HUES48 (cell line): ENCODE data around the gene WBP4.

Experiments used
- H3K27ac ChIP-seq: one replicate; pipeline ENCODE4 v1.7.0; 2013; ENCODE audit warnings: low read depth, low read length, inconsistent platforms
- H3K27me3 ChIP-seq: 2 replicates; pipeline ENCODE4 v1.6.1; 2013; ENCODE audit warnings: mild to moderate bottlenecking, low read length; ENCODE audit not compliant: control insufficient read depth, insufficient read depth
- H3K36me3 ChIP-seq: 2 replicates; pipeline ENCODE4 v1.6.1; 2013; ENCODE audit warnings: low read length; ENCODE audit not compliant: control insufficient read depth, insufficient read depth
- H3K4me1 ChIP-seq: 2 replicates; pipeline ENCODE4 v1.6.1; 2013; ENCODE audit warnings: mild to moderate bottlenecking, low read length; ENCODE audit not compliant: control insufficient read depth, insufficient read depth
- H3K4me3 ChIP-seq: 2 replicates; pipeline ENCODE4 v1.5.1; 2013; ENCODE audit warnings: mild to moderate bottlenecking, low read depth, low read length
- H3K9ac ChIP-seq: 2 replicates; pipeline ENCODE4 v1.6.1; 2013; ENCODE audit warnings: mild to moderate bottlenecking, low read depth, low read length, moderate library complexity
- H3K9me3 ChIP-seq: 2 replicates; pipeline ENCODE4 v1.6.1; 2013; ENCODE audit warnings: low read length; ENCODE audit not compliant: control insufficient read depth, insufficient read depth

Gene WBP4

GRCh38 chr13:41061075-41061913 lies at the start of gene WBP4:
WBP4 (plus strand) TSS chr13:41061509; CDS start chr13:41061674, 165 bp downstream.
- H3K4me3 ChIP-seq: peak within 1 kb of the TSS; percentile 93

GRCh38 chr13:41012536-41012935 lies 48.8 kb upstream of the WBP4 start:
- Histone ChIP-seq H3K4me1 (peaks cover 41% of the 10 kb centered on the region), H3K9me3 (no peaks in the 10 kb centered on the region), H3K9ac (no peak overlapping the region)

More at GRCh38 chr13:41061075-41061913, at the start of gene WBP4:
- Histone ChIP-seq H3K27ac (peak within 1 kb of the TSS; percentile 97), H3K36me3 (peaks cover 34% of the 10 kb centered on the region), H3K9me3 (no peaks in the 10 kb centered on the region), H3K27me3 (no peaks in the 10 kb centered on the region), H3K4me1 (peaks cover 14% of the 10 kb centered on the region), H3K9ac (peak within 1 kb of the TSS; percentile 91)

GRCh38 chr13:41013835-41014234 lies 47.5 kb upstream of the WBP4 start:
- Histone ChIP-seq H3K4me3 (no peak overlapping the region), H3K27ac (no peak overlapping the region), H3K4me1 (peaks cover 46% of the 10 kb centered on the region), H3K36me3 (no peaks in the 10 kb centered on the region), H3K9ac (no peak overlapping the region), H3K9me3 (no peaks in the 10 kb centered on the region), H3K27me3 (no peaks in the 10 kb centered on the region)

More at GRCh38 chr13:41012536-41012935, 48.8 kb upstream of the WBP4 start:
- H3K4me3 ChIP-seq: no peak overlapping the region
- no peaks in the 10 kb centered on the region for H3K36me3 ChIP-seq
- H3K27ac ChIP-seq: no peak overlapping the region
- H3K27me3 ChIP-seq: no peaks in the 10 kb centered on the region

GRCh38 chr13:41015920-41016319 lies 45.4 kb upstream of the WBP4 start:
- Histone ChIP-seq H3K9me3 (no peaks in the 10 kb centered on the region), H3K4me1 (peaks cover 64% of the 10 kb centered on the region), H3K4me3 (no peak overlapping the region), H3K36me3 (no peaks in the 10 kb centered on the region), H3K27ac (peak overlapping the region; percentile 61), H3K27me3 (no peaks in the 10 kb centered on the region), H3K9ac (no peak overlapping the region)

GRCh38 chr13:41017159-41017558 lies 44.1 kb upstream of the WBP4 start:
- H3K27me3 ChIP-seq: no peaks in the 10 kb centered on the region
- H3K9me3 ChIP-seq: no peaks in the 10 kb centered on the region
- no peak overlapping the region for H3K4me3 ChIP-seq
- peaks cover 73% of the 10 kb centered on the region for H3K4me1 ChIP-seq
- no peaks in the 10 kb centered on the region for H3K36me3 ChIP-seq
- H3K9ac ChIP-seq: no peak overlapping the region
- no peak overlapping the region for H3K27ac ChIP-seq

GRCh38 chr13:41017817-41018601 lies 43.3 kb upstream of the WBP4 start:
- Histone ChIP-seq H3K9me3 (no peaks in the 10 kb centered on the region), H3K36me3 (no peaks in the 10 kb centered on the region), H3K4me1 (peaks cover 73% of the 10 kb centered on the region), H3K27me3 (no peaks in the 10 kb centered on the region), H3K9ac (no peak overlapping the region), H3K27ac (peak overlapping the region; percentile 74), H3K4me3 (no peak overlapping the region)

- Histone ChIP-seq H3K4me3 (peak overlapping the region; percentile 9; the same call in 1 of the 2 replicates), H3K9ac (no peak overlapping the region; the same call in 1 of the 2 replicates), H3K4me1 (peaks cover 73% of the 10 kb centered on the region), H3K27ac (peak overlapping the region; percentile 74), H3K27me3 (no peaks in the 10 kb centered on the region), H3K36me3 (no peaks in the 10 kb centered on the region), H3K9me3 (no peaks in the 10 kb centered on the region)
These were observed 42.7 kb upstream of the WBP4 start for GRCh38 chr13:41018602-41018948.

- Histone ChIP-seq H3K36me3 (no peaks in the 10 kb centered on the region), H3K4me3 (peak within 1 kb of the TSS; percentile 9; the same call in 1 of the 2 replicates)
These were observed 42.3 kb upstream of the WBP4 start, which contains the start of gene ELF1 for GRCh38 chr13:41019011-41019487. ELF1 (minus strand) TSS chr13:41019316; CDS start chr13:40982054, 37,262 bp downstream.

GRCh38 chr13:41019578-41020347 lies 41.5 kb upstream of the WBP4 start:
- Histone ChIP-seq H3K27ac (peak overlapping the region; percentile 74), H3K4me1 (peaks cover 65% of the 10 kb centered on the region), H3K27me3 (no peaks in the 10 kb centered on the region), H3K9ac (no peak overlapping the region), H3K4me3 (no peak overlapping the region), H3K9me3 (no peaks in the 10 kb centered on the region), H3K36me3 (no peaks in the 10 kb centered on the region)

More at GRCh38 chr13:41019011-41019487, 42.3 kb upstream of the WBP4 start, which contains the start of gene ELF1:
- Histone ChIP-seq H3K27me3 (no peaks in the 10 kb centered on the region), H3K4me1 (peaks cover 73% of the 10 kb centered on the region), H3K9me3 (no peaks in the 10 kb centered on the region), H3K27ac (peak within 1 kb of the TSS; percentile 74), H3K9ac (peak within 1 kb of the TSS; percentile 35; the same call in 1 of the 2 replicates)

- H3K9ac ChIP-seq: no peak overlapping the region
- H3K27ac ChIP-seq: no peak overlapping the region
- H3K9me3 ChIP-seq: no peaks in the 10 kb centered on the region
- H3K36me3 ChIP-seq: no peaks in the 10 kb centered on the region
- H3K27me3 ChIP-seq: no peaks in the 10 kb centered on the region
- peaks cover 12% of the 10 kb centered on the region for H3K4me1 ChIP-seq
- no peak overlapping the region for H3K4me3 ChIP-seq
These were observed 35.8 kb upstream of the WBP4 start for GRCh38 chr13:41025518-41025917.
